Right renal pelvis (tissue), 4 donors: ENCODE results near the gene NSUN5. TPM values are rescaled to one million over a fixed set of nuclear protein-coding genes. Genes with fewer than 3 reads are reported as not detected.
"Not testable (repeated sequence)": the region's sequence is repeated elsewhere in the genome, so short reads cannot be mapped to it uniquely, and the experiment has no call there.

ENCODE experiments used
- DNase-seq, 4 donors: peaks; one replicate each; pipeline ENCODE4 v3.0.0-alpha.2; 2013; ENCODE audit warnings: low read depth in 4 of 4, low spot score in 3 of 4, missing footprints in 1 of 4
- polyA plus RNA-seq, 4 donors: library from polyadenylated mRNA; unstranded; fragments of 120-200 nt; gene quantifications; one replicate each; pipeline ENCODE4 v1.2.1, GENCODE V29; 2013; ENCODE audit not compliant: insufficient read length in 4 of 4

Gene NSUN5
- polyA plus RNA-seq, 4 donors: 15.0 to 22.5 (median 16.6) TPM

DNA sequence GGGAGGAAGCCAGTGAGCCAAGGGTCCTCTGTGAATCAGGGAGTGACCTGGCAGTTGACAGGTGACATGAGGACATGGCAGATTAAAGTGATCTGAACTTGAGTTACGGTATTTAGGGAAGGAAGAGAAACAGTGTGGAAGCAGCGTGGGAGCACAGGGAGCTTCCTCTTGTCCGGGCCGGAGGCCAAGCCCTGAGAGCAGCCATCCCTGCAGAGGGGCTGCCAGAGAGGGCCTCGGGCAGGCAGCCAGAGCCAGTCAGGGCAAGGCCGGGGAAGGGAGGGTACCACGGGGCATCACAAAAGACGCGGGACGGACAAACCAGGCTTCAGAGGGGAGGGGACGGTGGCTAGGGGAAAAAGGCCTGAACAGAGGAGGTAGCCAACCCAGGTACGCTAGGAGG is 8.8 kb downstream of the NSUN5 start:
- DNase-seq: not testable (repeated sequence)

DNA sequence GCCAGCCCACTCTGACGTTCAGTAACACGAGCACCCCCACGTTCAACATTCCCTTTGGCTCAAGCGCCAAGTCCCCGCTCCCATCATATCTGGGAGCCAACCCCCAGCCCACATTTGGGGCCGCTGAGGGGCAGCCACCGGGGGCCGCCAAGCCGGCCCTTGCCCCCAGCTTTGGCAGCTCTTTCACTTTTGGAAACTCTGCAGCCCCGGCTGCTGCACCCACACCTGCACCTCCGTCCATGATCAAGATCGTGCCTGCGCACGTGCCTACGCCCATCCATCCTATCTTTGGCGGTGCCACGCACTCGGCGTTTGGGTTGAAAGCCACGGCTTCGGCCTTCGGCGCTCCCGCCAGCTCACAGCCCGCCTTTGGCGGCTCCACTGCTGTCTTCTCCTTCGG is 10.9 kb downstream of the NSUN5 start:
- DNase-seq: not testable (repeated sequence)

DNA sequence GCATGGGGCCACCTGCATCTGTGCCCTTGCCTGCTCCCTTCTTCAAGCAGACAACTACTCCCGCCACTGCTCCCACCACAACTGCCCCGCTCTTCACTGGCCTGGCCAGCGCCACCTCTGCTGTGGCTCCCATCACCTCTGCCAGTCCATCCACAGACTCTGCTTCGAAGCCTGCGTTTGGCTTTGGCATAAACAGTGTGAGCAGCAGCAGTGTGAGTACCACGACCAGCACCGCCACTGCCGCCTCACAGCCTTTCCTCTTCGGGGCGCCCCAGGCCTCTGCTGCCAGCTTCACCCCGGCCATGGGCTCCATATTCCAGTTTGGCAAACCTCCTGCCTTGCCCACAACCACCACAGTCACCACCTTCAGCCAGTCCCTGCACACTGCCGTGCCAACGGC is 11.4 kb downstream of the NSUN5 start:
- not testable (repeated sequence) for DNase-seq

DNA sequence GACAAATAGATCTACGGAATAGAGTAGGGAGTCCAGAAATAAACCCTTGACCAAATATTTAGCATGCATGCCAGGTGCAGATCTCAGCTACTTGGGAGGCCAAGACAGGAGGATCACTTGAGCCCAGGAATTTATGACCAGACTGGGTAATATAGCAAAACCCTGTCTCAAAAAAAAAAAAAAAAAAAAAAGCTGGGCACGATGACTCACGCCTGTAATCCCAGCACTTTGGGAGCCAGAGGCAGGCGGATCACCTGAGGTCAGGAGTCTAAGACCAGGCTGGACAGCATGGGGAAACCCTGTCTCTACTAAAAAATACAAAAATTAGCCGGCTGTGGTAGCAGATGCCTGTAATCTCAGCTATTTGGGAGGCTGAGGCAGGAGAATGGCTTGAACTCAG is 31.4 kb downstream of the NSUN5 start:
- DNase-seq: not testable (repeated sequence)

DNA sequence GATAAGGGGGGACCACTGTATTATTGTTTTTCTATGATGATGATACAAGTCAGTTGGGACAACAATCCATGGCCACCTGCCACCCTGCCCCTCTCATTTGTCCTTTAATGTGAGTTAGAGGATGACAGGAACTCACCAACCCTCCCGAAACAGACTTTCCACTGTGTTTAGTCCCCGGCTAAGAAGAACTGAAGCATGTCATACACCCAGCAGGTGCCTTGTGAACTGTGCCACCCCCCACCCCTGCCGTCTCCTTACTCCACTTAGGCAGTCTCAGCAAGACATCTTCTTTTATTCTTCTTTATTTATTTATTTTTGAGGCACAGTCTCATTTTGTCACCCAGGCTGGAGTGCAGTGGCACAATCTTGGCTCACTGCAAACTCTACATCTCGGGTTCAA is 40.8 kb downstream of the NSUN5 start:
- not testable (repeated sequence) for DNase-seq

DNA sequence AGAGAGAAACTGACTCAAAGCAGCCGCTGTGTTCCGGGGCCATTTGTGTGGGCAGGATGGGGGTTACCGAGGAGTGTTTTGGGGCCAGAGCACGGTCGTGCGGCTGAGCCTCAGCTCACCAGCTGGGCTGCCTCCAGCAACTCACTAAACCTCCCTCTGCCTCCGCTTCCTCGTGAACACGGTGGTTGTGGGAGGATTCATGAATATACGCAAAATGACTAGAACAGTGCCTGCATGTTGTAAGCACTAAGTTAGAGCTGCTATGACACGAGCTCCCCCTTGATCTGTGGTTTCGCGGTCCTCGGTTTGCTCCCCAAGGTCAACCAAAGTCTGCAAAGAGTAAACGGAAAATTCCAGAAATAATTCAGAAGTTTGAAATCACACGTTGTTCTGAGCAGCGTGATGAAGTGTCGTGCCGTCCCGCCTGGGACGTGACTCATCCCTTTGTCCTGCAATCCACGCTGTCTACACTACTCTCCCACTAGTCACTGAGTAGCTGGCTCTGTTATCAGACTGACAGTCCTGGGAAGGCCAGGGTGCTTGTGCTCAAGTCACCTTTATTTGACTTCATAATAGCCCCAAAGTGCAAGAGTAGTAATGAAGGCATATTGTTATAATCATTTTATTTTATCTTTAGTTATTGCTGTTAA is 41.8 kb downstream of the NSUN5 start:
- not testable (repeated sequence) for DNase-seq

DNA sequence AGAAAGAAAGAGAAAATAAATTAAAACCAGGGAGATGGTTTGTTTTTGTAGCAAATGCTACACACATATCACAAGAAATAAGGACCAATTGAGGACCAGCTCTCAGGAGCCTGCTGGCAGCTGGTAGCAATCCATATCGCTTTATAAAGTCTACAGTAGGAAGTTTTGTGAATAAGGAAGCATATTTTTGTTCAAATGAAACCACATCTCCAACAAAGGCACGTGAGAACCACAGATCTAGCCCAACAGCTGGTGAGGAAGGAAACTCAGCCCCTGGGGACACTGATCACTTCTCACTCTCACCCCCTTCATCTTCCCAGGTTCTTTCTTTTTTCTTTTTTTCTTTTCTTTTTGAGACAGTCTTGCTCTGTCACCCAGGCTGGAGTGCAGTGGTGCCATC is 46.2 kb downstream of the NSUN5 start:
- DNase-seq: not testable (repeated sequence)

Other genes with a start within 250 kb of the NSUN5 start
- gene SPDYE9, start 222.8 kb downstream of the NSUN5 start, polyA plus RNA-seq: under 1 TPM; 0.18 to 0.97 (median 0.29) TPM
- under 1 TPM; 0.12 to 0.24 (median 0.22) TPM for gene TRIM50, start 19.3 kb upstream of the NSUN5 start, polyA plus RNA-seq
- under 1 TPM; 0.13 to 0.42 (median 0.26) TPM for gene FKBP6, start 19.3 kb upstream of the NSUN5 start, polyA plus RNA-seq
- gene FZD9, start 125.0 kb upstream of the NSUN5 start, polyA plus RNA-seq: under 1 TPM; 0.29 to 0.64 (median 0.47) TPM
- 10 to 100 TPM; 69.0 to 78.0 (median 73.6) TPM for gene BAZ1B, start 213.5 kb upstream of the NSUN5 start, polyA plus RNA-seq
- 10 to 100 TPM; 37.3 to 43.0 (median 39.5) TPM for gene BCL7B, start 248.9 kb upstream of the NSUN5 start, polyA plus RNA-seq